Measurements from ENCODE around the gene EPOP. TPM values are rescaled to one million over a fixed set of nuclear protein-coding genes. Genes with fewer than 3 reads are reported as not detected.

Gene EPOP
- total and polyA plus RNA-seq, 2 of the 13 experiments (the other 11 are each of a cell fraction or from before 2014, with no cell fraction given): 14.7 to 37.8 TPM

- no peak for TF ChIP-seq ZNF383 (CRISPR knock-in tag; IDR thresholded peaks at IDR 0.05; ENCODE audit: borderline replicate concordance)
- no peak for TF ChIP-seq CHCHD3 (CRISPR knock-in tag; IDR thresholded peaks at IDR 0.05)
- peak; percentile 79; the same call in 1 of the 2 replicates for TF ChIP-seq ZNF329 (CRISPR knock-in tag; IDR thresholded peaks at IDR 0.05; ENCODE audit: low read depth)
- no peak for TF ChIP-seq NFYB (CRISPR knock-in tag; IDR thresholded peaks at IDR 0.05)
- TF ChIP-seq ZNF468 (CRISPR knock-in tag; IDR thresholded peaks at IDR 0.05): no peak
- TF ChIP-seq ZNF33B (CRISPR knock-in tag; IDR thresholded peaks at IDR 0.05): peak; percentile 77; the same call in 1 of the 2 replicates
- no peak for TF ChIP-seq ZNF616 (CRISPR knock-in tag; IDR thresholded peaks at IDR 0.05; ENCODE audit: low read depth)
- no peak for TF ChIP-seq ATRX (CRISPR knock-in tag; IDR thresholded peaks at IDR 0.05; ENCODE audit: borderline replicate concordance)
- no peak for TF ChIP-seq CC2D1A (CRISPR knock-in tag; IDR thresholded peaks at IDR 0.05)
- TF ChIP-seq SSRP1 (CRISPR knock-in tag; IDR thresholded peaks at IDR 0.05): peak; percentile 14; the same call in 1 of the 2 replicates
- TF ChIP-seq AHDC1 (CRISPR knock-in tag; IDR thresholded peaks at IDR 0.05; ENCODE audit: borderline replicate concordance): peak; percentile 90
- peak; percentile 55; the same call in 1 of the 2 replicates for TF ChIP-seq ZFP82 (CRISPR knock-in tag; IDR thresholded peaks at IDR 0.05; ENCODE audit: borderline replicate concordance)
- peak; percentile 98 for TF ChIP-seq PAXIP1 (CRISPR knock-in tag; conservative IDR thresholded peaks at IDR 0.05)
- 0 out of 2 replicates have a peak, but pooled peaks have one; percentile 62 for TF ChIP-seq TRIM24 (CRISPR knock-in tag; IDR thresholded peaks at IDR 0.05)
- TF ChIP-seq PRMT3 (CRISPR knock-in tag; IDR thresholded peaks at IDR 0.05; ENCODE audit: borderline replicate concordance, low read depth): no peak
- TF ChIP-seq ZNF7 (CRISPR knock-in tag; IDR thresholded peaks at IDR 0.05): no peak
- TF ChIP-seq ATF3 (CRISPR knock-in tag; IDR thresholded peaks at IDR 0.05): no peak; the same call in none of the 2 replicates
These were observed 17.6 kb downstream of the EPOP start (continued) for GRCh38 chr17:38656959-38657823.
